Endothelial cell of umbilical vein (primary cell): Measurements from ENCODE around the gene ZNF775. TPM values are rescaled to one million over a fixed set of nuclear protein-coding genes. Genes with fewer than 3 reads are reported as not detected.

Experiments used
- BruUV-seq: library from RNA; stranded (reverse); fragments of 400-500 nt; replicated peaks from 2 replicates; lab custom pipeline; 2021; lab: Mats Ljungman, UMichigan
- CTCF ChIA-PET: fragments of 300-600, 350-600 bp; sonication (Branson Sonifier 250); formaldehyde crosslinking; loops from one replicate; lab custom pipeline; 2021; ENCODE audit warnings: antibody characterized with exemption, inconsistent platforms; lab: Charles Lee
- POLR2A ChIA-PET: fragments of 300-600, 350-600 bp; sonication (Branson Sonifier 250); formaldehyde crosslinking; loops from one replicate; lab custom pipeline; 2021; ENCODE audit warnings: antibody characterized with exemption, inconsistent platforms; lab: Charles Lee
- DNase-seq: peaks from one replicate; pipeline ENCODE4 v3.0.0-alpha.2; 2011; ENCODE audit warnings: low read depth, low spot score
- FAIRE-seq: peaks from 2 replicates; lab custom pipeline; 2011; peaks lifted over from hg19 to GRCh38; lab: Jason Lieb, UNC
- H2AFZ ChIP-seq: 2 replicates; pipeline ENCODE4 v1.6.0; 2012; ENCODE audit warnings: low read depth, low read length, control low read depth, inconsistent platforms
- H3K27ac ChIP-seq: 2 replicates; pipeline ENCODE4 v1.5.1; 2011; ENCODE audit warnings: low read depth, mild to moderate bottlenecking, control low read depth, low read length, moderate library complexity; ENCODE audit not compliant: insufficient read depth
- H3K27me3 ChIP-seq, 2 experiments: 2 replicates each; pipeline versions ENCODE4 v1.6.0 to v1.6.1; 2011; ENCODE audit warnings: low read length in 2 of 2, mixed read lengths in 1 of 2; ENCODE audit not compliant: control insufficient read depth in 2 of 2, insufficient read depth in 2 of 2
- H3K36me3 ChIP-seq, 2 experiments: 2 replicates in 1 of 2; 3 replicates in 1 of 2; pipeline ENCODE4 v1.5.1; 2011; ENCODE audit warnings: low read length in 2 of 2, mild to moderate bottlenecking in 1 of 2, moderate library complexity in 1 of 2; ENCODE audit not compliant: control insufficient read depth in 2 of 2, insufficient read depth in 2 of 2; ENCODE audit errors: extremely low read depth in 1 of 2
- H3K4me1 ChIP-seq: 3 replicates; pipeline ENCODE4 v1.5.1; 2011; ENCODE audit warnings: mild to moderate bottlenecking, low read length; ENCODE audit not compliant: control insufficient read depth, insufficient read depth; ENCODE audit errors: extremely low read depth
- H3K4me2 ChIP-seq: 2 replicates; pipeline ENCODE4 v1.6.1; 2011; ENCODE audit warnings: low read length, control low read depth, mixed read lengths; ENCODE audit not compliant: insufficient read depth
- H3K4me3 ChIP-seq, 3 experiments: fragments of 200-600 bp in 1 of 3; sonication (generic), shearing (Covaris generic) in 1 of 3; replicated peaks in 1 of 3; 2 replicates each; pipeline ENCODE4 v1.5.1; 2011 to 2016; ENCODE audit warnings: control low read depth in 3 of 3, low read length in 3 of 3, mild to moderate bottlenecking in 2 of 3, inconsistent platforms in 1 of 3, low read depth in 1 of 3, moderate library complexity in 1 of 3; ENCODE audit not compliant: insufficient read depth in 1 of 3
- H3K79me2 ChIP-seq: 2 replicates; pipeline ENCODE4 v1.6.0; 2012; ENCODE audit warnings: low read length, inconsistent platforms; ENCODE audit not compliant: control insufficient read depth, insufficient read depth
- H3K9ac ChIP-seq: replicated peaks from 2 replicates; pipeline ENCODE3; 2011; ENCODE audit warnings: low read length, control low read depth; ENCODE audit not compliant: insufficient read depth; ENCODE audit errors: extremely low read depth
- H3K9me1 ChIP-seq: replicated peaks from 3 replicates; pipeline ENCODE4 v1.6.0; 2011; ENCODE audit warnings: mild to moderate bottlenecking, low read length; ENCODE audit not compliant: control insufficient read depth, insufficient read depth; ENCODE audit errors: extremely low read depth
- H3K9me3 ChIP-seq: replicated peaks from 2 replicates; pipeline ENCODE4 v1.5.1; 2012; ENCODE audit warnings: low read length, inconsistent platforms; ENCODE audit not compliant: control insufficient read depth, insufficient read depth
- H4K20me1 ChIP-seq: replicated peaks from 2 replicates; pipeline ENCODE3; 2011; ENCODE audit warnings: mild to moderate bottlenecking, low read length; ENCODE audit not compliant: control insufficient read depth, insufficient read depth; ENCODE audit errors: extremely low read depth
- CTCF ChIP-seq, 2 donors: IDR thresholded peaks; 1 replicate in 1 of 2; 2 replicates in 1 of 2; pipeline ENCODE4 v1.5.1; 2011; ENCODE audit warnings: low read length in 2 of 2, mild to moderate bottlenecking in 2 of 2, moderate library complexity in 2 of 2, control low read depth in 1 of 2, inconsistent platforms in 1 of 2, low read depth in 1 of 2; ENCODE audit not compliant: insufficient read depth in 1 of 2; ENCODE audit errors: extremely low read depth in 1 of 2
- EZH2 ChIP-seq: IDR thresholded peaks from 2 replicates; pipeline ENCODE4 v1.6.1; 2012; ENCODE audit warnings: borderline replicate concordance, low read depth, mild to moderate bottlenecking, moderate library complexity, low read length, inconsistent platforms; ENCODE audit not compliant: severe bottlenecking
- FOS ChIP-seq: IDR thresholded peaks from 2 replicates; pipeline ENCODE4 v1.6.1; 2011; ENCODE audit warnings: mild to moderate bottlenecking, low read length, moderate library complexity, borderline replicate concordance; ENCODE audit not compliant: insufficient read depth
- GATA2 ChIP-seq: IDR thresholded peaks from 2 replicates; pipeline ENCODE4 v1.7.0; 2011; ENCODE audit warnings: low read depth, mild to moderate bottlenecking, moderate library complexity, mixed read lengths, low read length; ENCODE audit not compliant: insufficient read length, insufficient read depth
- JUN ChIP-seq: IDR thresholded peaks from 2 replicates; pipeline ENCODE4 v1.6.1; 2011; ENCODE audit warnings: borderline replicate concordance, low read depth; ENCODE audit not compliant: insufficient read length, insufficient read depth
- MAX ChIP-seq: IDR thresholded peaks from 2 replicates; pipeline ENCODE4 v1.6.1; 2011; ENCODE audit not compliant: insufficient read depth, insufficient read length
- MYC ChIP-seq: IDR thresholded peaks from one replicate; pipeline ENCODE4 v1.6.1; 2011; ENCODE audit warnings: mild to moderate bottlenecking, low read depth, low read length
- POLR2A ChIP-seq: IDR thresholded peaks from 2 replicates; pipeline ENCODE4 v1.6.1; 2012; ENCODE audit warnings: low read depth, mild to moderate bottlenecking, control low read depth, low read length
- POLR2AphosphoS5 ChIP-seq: IDR thresholded peaks from 2 replicates; pipeline ENCODE4 v1.6.1; 2012; ENCODE audit warnings: low read depth, mild to moderate bottlenecking, control low read depth, low read length, moderate library complexity; ENCODE audit not compliant: insufficient read depth
- dilution Hi-C: fragments of 300-500 bp; cut with MboI; formaldehyde crosslinking; loops from one replicate; pipeline ENCODE4 v1.15.0; 2019; ENCODE audit warnings: low sequenced_read_pairs; ENCODE audit not compliant: extremely low pct_ligation_motif_present
- intact Hi-C: fragments of 100-400 bp; cut with micrococcal nuclease; formaldehyde crosslinking; loops from one replicate; pipeline ENCODE4 v1.10.0; 2022
- polyA plus RNA-seq, 4 experiments: library from polyadenylated mRNA; depleted of rRNA in 3 of 4; stranded (reverse) in 3 of 4; unstranded in 1 of 4; fragments of >200 nt; gene quantifications; 2 replicates each; pipeline versions ENCODE4 v1.2.1 to v1.2.3, GENCODE V29; 2011 to 2012; ENCODE audit warnings: missing spikeins in 1 of 4
- total RNA-seq: library from RNA; stranded (reverse); gene quantifications from 2 replicates; pipeline ENCODE4 v1.2.3, GENCODE V29; 2021

Gene ZNF775
- total and polyA plus RNA-seq, 2 donors (not counting 3 experiments of a cell fraction or from before 2014, with no cell fraction given), result 5.8 to 8.3 TPM

- POLR2A ChIA-PET, result no interaction called here
- no peak for TF ChIP-seq MAX
- TF ChIP-seq MYC, result no peak
- TF ChIP-seq JUN, result no peak
- TF ChIP-seq POLR2A, result no peak
- no peak for TF ChIP-seq FOS
- no peak for TF ChIP-seq CTCF (IDR thresholded peaks at IDR 0.05; ENCODE audit: extremely low read depth in 1 of 2, insufficient read depth in 1 of 2, low read depth in 1 of 2, low read length in 2 of 2)
- TF ChIP-seq GATA2, result no peak
- TF ChIP-seq POLR2AphosphoS5, result no peak
- TF ChIP-seq EZH2, result no peak
- CTCF ChIA-PET, result interaction anchor here (1.6 kb wide), 1 partner anchor 13 kb away, joined by 3 read pairs; no protein-coding TSS in a partner anchor
- Histone ChIP-seq H3K9ac (no peak overlapping the region), H3K36me3 (peaks cover 0 to 16% of the 10 kb centered on the region in 2 experiments), H3K27me3 (no peaks in the 10 kb centered on the region), H3K27ac (no peak overlapping the region), H2AFZ (no peak overlapping the region), H4K20me1 (no peaks in the 10 kb centered on the region), H3K4me3 (no peak overlapping the region), H3K4me1 (no peaks in the 10 kb centered on the region), H3K4me2 (no peak overlapping the region), H3K9me3 (no peaks in the 10 kb centered on the region), H3K9me1 (no peaks in the 10 kb centered on the region), H3K79me2 (peaks cover 5% of the 10 kb centered on the region)
- DNase-seq, result no peak
- no TSS peak for BruUV-seq
- no peak for FAIRE-seq
- dilution Hi-C loops (no loop called here), intact Hi-C loops (no loop called here)
Observed at GRCh38 chr7:150388306-150388705, 9.2 kb downstream of the ZNF775 start.
